B cell (primary cell): ENCODE data around the gene CAPNS2. TPM values are rescaled to one million over a fixed set of nuclear protein-coding genes. Genes with fewer than 3 reads are reported as not detected.

Experiments
- ATAC-seq: fragments of 200-7000 bp; cut with Tn5 transposase; one replicate; pipeline ENCODE4 v1.10.0; 2021; ENCODE audit warnings: low read depth, mild to moderate bottlenecking, moderate number of reproducible peaks, moderate library complexity
- CTCF ChIA-PET: fragments of 350-600 bp; sonication (Branson Sonifier 250); formaldehyde crosslinking; loops from one replicate; lab custom pipeline; 2021; ENCODE audit warnings: antibody characterized with exemption, inconsistent platforms; lab: Charles Lee
- POLR2A ChIA-PET: fragments of 350-600 bp; sonication (Branson Sonifier 250); formaldehyde crosslinking; loops from one replicate; lab custom pipeline; 2021; ENCODE audit warnings: antibody characterized with exemption; lab: Charles Lee
- DNase-seq: peaks from one replicate; pipeline ENCODE4 v3.0.0; 2013
- H2AFZ ChIP-seq: 2 replicates; pipeline ENCODE4 v1.6.1; 2012; ENCODE audit warnings: mild to moderate bottlenecking, low read depth, low read length; ENCODE audit not compliant: insufficient read depth, poor library complexity, severe bottlenecking
- H3K27ac ChIP-seq, 2 donors: 1 replicate in 1 of 2; 2 replicates in 1 of 2; pipeline ENCODE4 v1.5.1; 2012 to 2013; ENCODE audit warnings: low read length in 2 of 2, mild to moderate bottlenecking in 2 of 2, moderate library complexity in 1 of 2
- H3K27me3 ChIP-seq, 4 experiments: fragments of 200-600 bp in 1 of 4; sonication (generic) in 1 of 4; replicated peaks in 1 of 4; 1 replicate in 2 of 4; 2 replicates in 2 of 4; pipeline versions ENCODE4 v1.6.1 to v1.7.0; 2013 to 2016; ENCODE audit warnings: low read length in 3 of 4, mild to moderate bottlenecking in 2 of 4, mixed read lengths in 1 of 4, moderate library complexity in 1 of 4; ENCODE audit not compliant: insufficient read depth in 4 of 4, control insufficient read depth in 3 of 4; ENCODE audit errors: control extremely low read depth in 1 of 4
- H3K36me3 ChIP-seq, 2 experiments: replicated peaks in 1 of 2; 1 replicate in 1 of 2; 2 replicates in 1 of 2; pipeline versions ENCODE4 v1.6.1 to v1.7.1; 2013; ENCODE audit warnings: low read length in 1 of 2; ENCODE audit not compliant: insufficient read depth in 2 of 2, control insufficient read depth in 1 of 2; ENCODE audit errors: control extremely low read depth in 1 of 2, extremely low read depth in 1 of 2
- H3K4me1 ChIP-seq, 2 donors: fragments of 200-600 bp in 1 of 2; sonication (generic) in 1 of 2; 1 replicate in 1 of 2; 2 replicates in 1 of 2; pipeline versions ENCODE4 v1.5.1 to v1.6.1; 2013 to 2017; ENCODE audit warnings: low read length in 2 of 2; ENCODE audit not compliant: control insufficient read depth in 2 of 2, insufficient read depth in 2 of 2
- H3K4me2 ChIP-seq: replicated peaks from 2 replicates; pipeline ENCODE3; 2012; ENCODE audit warnings: mild to moderate bottlenecking, low read depth, low read length; ENCODE audit not compliant: poor library complexity, severe bottlenecking
- H3K4me3 ChIP-seq, 5 experiments: fragments of 200-600 bp in 1 of 5; sonication (generic) in 1 of 5; 1 replicate in 3 of 5; 2 replicates in 2 of 5; pipeline versions ENCODE4 v1.5.1 to v1.7.0; 2011 to 2016; ENCODE audit warnings: low read length in 4 of 5, mild to moderate bottlenecking in 4 of 5, low read depth in 2 of 5, control low read depth in 1 of 5, moderate library complexity in 1 of 5; ENCODE audit not compliant: insufficient read depth in 1 of 5; ENCODE audit errors: control extremely low read depth in 1 of 5, extremely low read depth in 1 of 5
- H3K79me2 ChIP-seq: fragments of 200-600 bp; sonication (generic); one replicate; pipeline ENCODE4 v1.6.0; 2016; ENCODE audit warnings: low read length; ENCODE audit not compliant: control insufficient read depth, insufficient read depth
- H3K9ac ChIP-seq: fragments of 200-600 bp; sonication (generic); 2 replicates; pipeline ENCODE4 v1.6.1; 2017; ENCODE audit warnings: mild to moderate bottlenecking, low read length, moderate library complexity
- H3K9me3 ChIP-seq, 3 donors: one replicate each; pipeline versions ENCODE4 v1.6.1 to v1.7.1; 2013; ENCODE audit warnings: low read length in 2 of 3; ENCODE audit not compliant: control insufficient read depth in 2 of 3, insufficient read depth in 1 of 3; ENCODE audit errors: control extremely low read depth in 1 of 3
- H4K20me1 ChIP-seq: 2 replicates; pipeline ENCODE4 v1.6.0; 2012; ENCODE audit warnings: mild to moderate bottlenecking, low read length; ENCODE audit not compliant: insufficient read depth, control insufficient read depth, poor library complexity, severe bottlenecking
- H3K27ac Mint-ChIP-seq: one replicate; pipeline ENCODE4 v1.8.0; 2021; ENCODE audit warnings: mixed read lengths
- H3K27me3 Mint-ChIP-seq: one replicate; pipeline ENCODE4 v1.8.0; 2021; ENCODE audit warnings: mixed read lengths
- H3K4me1 Mint-ChIP-seq: one replicate; pipeline ENCODE4 v1.8.0; 2021; ENCODE audit warnings: mixed read lengths
- H3K4me3 Mint-ChIP-seq: one replicate; pipeline ENCODE4 v1.8.0; 2021; ENCODE audit warnings: mixed read lengths
- H3K9me3 Mint-ChIP-seq: one replicate; pipeline ENCODE4 v1.8.0; 2022; ENCODE audit warnings: mixed read lengths; ENCODE audit not compliant: insufficient read depth
- EZH2 ChIP-seq: IDR thresholded peaks from 2 replicates; pipeline ENCODE4 v1.6.1; 2012; ENCODE audit warnings: borderline replicate concordance, low read depth, mild to moderate bottlenecking, moderate library complexity, low read length; ENCODE audit not compliant: insufficient read depth, poor library complexity, severe bottlenecking
- WGBS: methylation state at CpG from one replicate; pipeline ENCODE4 v1.1.5; 2013; ENCODE audit warnings: missing lambda C conversion rate; ENCODE audit not compliant: insufficient coverage; 5-methylcytosine and 5-hydroxymethylcytosine counted together
- intact Hi-C: fragments of 100-400 bp; cut with micrococcal nuclease; formaldehyde crosslinking; loops from one replicate; pipeline ENCODE4 v1.10.0; 2022
- polyA plus RNA-seq: library from polyadenylated mRNA; depleted of rRNA; stranded (reverse); fragments of >200 nt; gene quantifications from 2 replicates; pipeline ENCODE4 v1.2.3, GENCODE V29; 2012
- total RNA-seq, 2 donors: library from RNA; stranded (reverse); fragments of 120-200 nt in 1 of 2; gene quantifications; 1 replicate in 1 of 2; 2 replicates in 1 of 2; pipeline versions ENCODE4 v1.2.3 to v1.2.4, GENCODE V29; 2013 to 2022
- TF ChIP-seq, protein P1 (sequence below): fragments of 200-600 bp; IDR thresholded peaks from one replicate; pipeline ENCODE4 v1.8.0; 2022; ENCODE audit warnings: antibody characterized with exemption, mild to moderate bottlenecking

Gene CAPNS2
- total and polyA plus RNA-seq, 2 donors (not counting 1 experiment from before 2014, with no cell fraction given): not detected

DNA sequence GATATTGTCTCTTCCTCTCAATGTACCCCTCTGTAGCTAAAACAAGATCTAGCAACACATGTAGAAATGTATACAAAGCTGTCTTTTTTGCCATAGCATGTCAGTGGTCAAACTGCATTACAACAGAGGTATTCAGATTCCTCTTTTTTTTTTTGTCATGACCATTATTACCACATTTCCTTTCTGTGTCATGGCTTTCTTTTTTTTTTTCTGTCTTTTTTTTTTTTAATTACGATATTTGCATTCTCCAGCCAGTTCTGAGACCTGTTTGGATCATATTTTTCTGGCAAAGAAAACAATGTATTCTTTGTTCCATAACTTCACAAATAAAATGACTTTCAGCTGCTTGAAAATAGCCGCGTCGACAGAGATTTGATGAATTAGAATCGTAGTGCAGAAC, 27.4 kb upstream of the CAPNS2 start:
- POLR2A ChIA-PET: no interaction called here
- no peaks in the 10 kb centered on the region for H3K9me3 ChIP-seq
- no peak overlapping the region for H3K27ac Mint-ChIP-seq
- no peak overlapping the region for H2AFZ ChIP-seq
- no peaks in the 10 kb centered on the region for H4K20me1 ChIP-seq
- intact Hi-C loops: no loop called here
- H3K4me3 Mint-ChIP-seq: no peak overlapping the region
- no peaks in the 10 kb centered on the region for H3K4me1 ChIP-seq
- CTCF ChIA-PET: interaction anchor here (1.3 kb wide), 1 partner anchor 10 kb away, joined by 3 read pairs; no protein-coding TSS in a partner anchor
- no peaks in the 10 kb centered on the region for H3K9me3 Mint-ChIP-seq
- H3K36me3 ChIP-seq: no peaks in the 10 kb centered on the region
- DNase-seq (no peak), ATAC-seq (no peak)
- no CpG with 5 or more reads among the region's 5 CpGs for WGBS
- H3K4me1 Mint-ChIP-seq: no peaks in the 10 kb centered on the region
- H3K27ac ChIP-seq: no peak overlapping the region
- H3K27me3 Mint-ChIP-seq: no peaks in the 10 kb centered on the region
- no peak overlapping the region for H3K9ac ChIP-seq
- no peak overlapping the region for H3K4me2 ChIP-seq
- H3K27me3 ChIP-seq: no peaks in the 10 kb centered on the region
- TF ChIP-seq, protein P1, sequence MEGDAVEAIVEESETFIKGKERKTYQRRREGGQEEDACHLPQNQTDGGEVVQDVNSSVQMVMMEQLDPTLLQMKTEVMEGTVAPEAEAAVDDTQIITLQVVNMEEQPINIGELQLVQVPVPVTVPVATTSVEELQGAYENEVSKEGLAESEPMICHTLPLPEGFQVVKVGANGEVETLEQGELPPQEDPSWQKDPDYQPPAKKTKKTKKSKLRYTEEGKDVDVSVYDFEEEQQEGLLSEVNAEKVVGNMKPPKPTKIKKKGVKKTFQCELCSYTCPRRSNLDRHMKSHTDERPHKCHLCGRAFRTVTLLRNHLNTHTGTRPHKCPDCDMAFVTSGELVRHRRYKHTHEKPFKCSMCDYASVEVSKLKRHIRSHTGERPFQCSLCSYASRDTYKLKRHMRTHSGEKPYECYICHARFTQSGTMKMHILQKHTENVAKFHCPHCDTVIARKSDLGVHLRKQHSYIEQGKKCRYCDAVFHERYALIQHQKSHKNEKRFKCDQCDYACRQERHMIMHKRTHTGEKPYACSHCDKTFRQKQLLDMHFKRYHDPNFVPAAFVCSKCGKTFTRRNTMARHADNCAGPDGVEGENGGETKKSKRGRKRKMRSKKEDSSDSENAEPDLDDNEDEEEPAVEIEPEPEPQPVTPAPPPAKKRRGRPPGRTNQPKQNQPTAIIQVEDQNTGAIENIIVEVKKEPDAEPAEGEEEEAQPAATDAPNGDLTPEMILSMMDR: no peak
- no peak for TF ChIP-seq EZH2
- H3K79me2 ChIP-seq: no peaks in the 10 kb centered on the region
- H3K4me3 ChIP-seq: no peak overlapping the region

DNA sequence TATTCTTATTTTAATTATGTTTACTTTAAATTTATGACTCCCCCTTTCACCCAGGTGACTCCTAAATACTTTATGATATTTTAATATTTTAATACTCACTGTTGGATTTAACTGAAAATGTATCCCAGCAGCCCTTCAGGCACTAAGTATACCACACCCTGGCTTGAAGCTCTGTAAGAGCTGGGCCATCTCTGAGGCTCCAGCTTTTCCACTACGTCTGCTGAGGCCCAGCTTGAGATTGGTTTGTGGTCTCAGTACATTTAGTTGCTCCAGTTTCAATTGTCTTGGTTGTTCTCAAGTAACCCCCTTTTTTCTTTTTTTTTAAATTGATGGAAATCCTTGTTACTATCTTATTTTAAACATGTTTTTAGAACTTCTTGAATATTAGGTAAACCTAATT, 27.0 kb upstream of the CAPNS2 start:
- H3K27me3 ChIP-seq: no peaks in the 10 kb centered on the region
- H3K4me3 ChIP-seq: no peak overlapping the region
- POLR2A ChIA-PET: no interaction called here
- Mint-ChIP-seq H3K27ac (no peak overlapping the region), H3K27me3 (no peaks in the 10 kb centered on the region), H3K9me3 (no peaks in the 10 kb centered on the region), H3K4me3 (no peak overlapping the region), H3K4me1 (no peaks in the 10 kb centered on the region)
- DNase-seq (no peak), ATAC-seq (no peak)
- TF ChIP-seq, protein P1: no peak
- TF ChIP-seq EZH2: no peak
- no peaks in the 10 kb centered on the region for H3K9me3 ChIP-seq
- H4K20me1 ChIP-seq: no peaks in the 10 kb centered on the region
- no peaks in the 10 kb centered on the region for H3K79me2 ChIP-seq
- H3K4me2 ChIP-seq: no peak overlapping the region
- no peak overlapping the region for H3K27ac ChIP-seq
- no peaks in the 10 kb centered on the region for H3K4me1 ChIP-seq
- intact Hi-C loops: no loop called here
- CTCF ChIA-PET: no interaction called here
- no peaks in the 10 kb centered on the region for H3K36me3 ChIP-seq
- no peak overlapping the region for H2AFZ ChIP-seq
- H3K9ac ChIP-seq: no peak overlapping the region
- WGBS: no CpG with 5 or more reads among the region's 1 CpG
